Thymus (tissue), 11 donors: ENCODE data around the gene RPP40. TPM values are rescaled to one million over a fixed set of nuclear protein-coding genes. Genes with fewer than 3 reads are reported as not detected.
"Not testable (repeated sequence)": the region's sequence is repeated elsewhere in the genome, so short reads cannot be mapped to it uniquely, and the experiment has no call there.

ENCODE experiments used
- DNase-seq, 9 donors: peaks; one replicate each; pipeline ENCODE4 v3.0.0-alpha.2; 2013; ENCODE audit warnings: low spot score in 9 of 9, low read depth in 6 of 9, missing footprints in 1 of 9
- H3K27ac ChIP-seq, 2 donors: one replicate each; pipeline ENCODE4 v1.5.1; 2013; ENCODE audit warnings: control low read depth in 1 of 2, low read depth in 1 of 2, low read length in 1 of 2, mild to moderate bottlenecking in 1 of 2, moderate library complexity in 1 of 2
- H3K27me3 ChIP-seq, 2 donors: one replicate each; pipeline ENCODE4 v1.5.1; 2013; ENCODE audit warnings: low read length in 1 of 2; ENCODE audit not compliant: control insufficient read depth in 2 of 2, insufficient read depth in 1 of 2
- H3K36me3 ChIP-seq, 2 donors: one replicate each; pipeline ENCODE4 v1.5.1; 2013; ENCODE audit warnings: low read length in 1 of 2, mild to moderate bottlenecking in 1 of 2, moderate library complexity in 1 of 2; ENCODE audit not compliant: control insufficient read depth in 2 of 2, insufficient read depth in 2 of 2
- H3K4me1 ChIP-seq, 2 donors: one replicate each; pipeline ENCODE4 v1.5.1; 2013; ENCODE audit warnings: low read length in 2 of 2; ENCODE audit not compliant: control insufficient read depth in 2 of 2, insufficient read depth in 2 of 2
- H3K4me3 ChIP-seq, 2 donors: one replicate each; pipeline ENCODE4 v1.5.1; 2013; ENCODE audit warnings: low read length in 2 of 2, control low read depth in 1 of 2, mild to moderate bottlenecking in 1 of 2
- H3K9me3 ChIP-seq, 2 donors: one replicate each; pipeline ENCODE4 v1.5.1; 2013; ENCODE audit warnings: low read length in 1 of 2, mild to moderate bottlenecking in 1 of 2; ENCODE audit not compliant: control insufficient read depth in 2 of 2, insufficient read depth in 1 of 2
- WGBS: extraction: QIAGEN DNeasy Blood & Tissue Kit; methylation state at CpG from one replicate; pipeline ENCODE4 v1.1.7; 2013; 5-methylcytosine and 5-hydroxymethylcytosine counted together
- polyA plus RNA-seq: library from polyadenylated mRNA; stranded (reverse); fragments of 200-250 nt; gene quantifications from one replicate; pipeline ENCODE4 v1.2.3, GENCODE V29; 2013
- total RNA-seq: library from RNA; stranded (reverse); fragments of 120-200 nt; gene quantifications from one replicate; pipeline ENCODE4 v1.2.4, GENCODE V29; 2013
- donor health status: healthy.

RPP40 gene
- total and polyA plus RNA-seq, 2 donors = 9.3 to 10.1 TPM

DNA sequence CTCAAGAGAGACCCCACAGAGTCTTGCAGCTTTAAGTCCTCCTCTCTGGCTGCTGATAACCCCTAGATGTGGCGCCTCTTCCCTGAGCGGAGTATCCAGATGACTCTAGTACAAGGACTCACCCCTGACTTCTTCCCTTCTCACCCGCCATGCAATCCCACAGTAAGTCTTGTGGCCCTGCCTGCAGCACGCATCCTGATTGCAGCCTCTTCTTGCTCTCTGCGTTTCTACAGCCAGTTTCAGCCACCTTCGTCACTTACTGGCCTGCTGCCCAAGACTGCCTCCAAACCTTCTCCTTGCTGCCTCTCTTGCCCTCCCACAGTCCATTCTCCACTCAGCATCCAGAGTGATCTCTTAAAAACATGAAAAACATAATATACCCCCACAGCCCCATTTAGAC lies 2.4 kb upstream of the RPP40 start:
- 98% methylated on average over 6 of the region's 6 CpGs for WGBS
- Histone ChIP-seq H3K4me1 (peaks cover 6 to 14% of the 10 kb centered on the region in 2 donors), H3K4me3 (no peak overlapping the region), H3K9me3 (no peaks in the 10 kb centered on the region), H3K36me3 (no peaks in the 10 kb centered on the region), H3K27ac (no peak overlapping the region), H3K27me3 (no peaks in the 10 kb centered on the region)
- DNase-seq = no peak

- DNase-seq, H3K27ac ChIP-seq, H3K36me3 ChIP-seq, H3K4me3 ChIP-seq, H3K9me3 ChIP-seq, H3K27me3 ChIP-seq: not testable (repeated sequence)
- WGBS = over 99% methylated on average over 5 of the region's 5 CpGs
- H3K4me1 ChIP-seq = peaks cover 6 to 14% of the 10 kb centered on the region in 2 donors
These were observed 1.2 kb upstream of the RPP40 start for GRCh38 chr6:5005038-5005433.

DNA sequence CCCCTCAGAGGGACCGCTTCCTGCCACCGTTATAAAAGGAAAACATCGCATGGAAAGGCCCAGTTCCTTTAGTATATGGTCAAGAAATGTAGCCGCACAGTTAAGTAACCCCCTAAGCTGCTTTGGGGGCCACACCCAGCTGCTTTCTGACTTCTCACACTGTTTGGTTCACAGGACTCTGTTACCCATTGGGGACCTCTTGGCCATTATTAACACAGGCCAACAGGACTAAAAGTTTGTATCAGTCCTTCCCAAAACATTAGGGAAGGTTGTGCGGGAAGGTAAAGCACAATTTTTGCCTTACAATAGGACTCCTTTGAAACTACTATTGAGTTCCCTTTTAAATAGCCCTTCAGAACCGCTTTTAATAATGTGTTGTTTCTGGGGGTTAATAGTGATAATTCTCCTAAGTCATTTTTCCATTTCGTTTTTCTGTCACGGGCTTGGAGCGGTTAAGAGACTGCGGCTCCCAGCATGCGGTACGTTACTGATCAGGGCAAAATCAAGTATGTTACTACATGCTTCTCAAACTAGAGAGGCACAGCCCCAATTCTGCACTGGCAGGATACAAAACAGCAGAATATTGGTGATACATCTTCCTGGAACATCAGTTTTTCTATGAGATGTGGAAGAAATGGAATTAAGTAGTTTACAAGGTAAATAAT lies 668 bp upstream of the RPP40 start:
- 63% methylated on average over 12 of the region's 12 CpGs for WGBS
- H3K27ac ChIP-seq = peak overlapping the region; percentile 86 to 96
- peak in 1 of 9 donors; percentile 5 for DNase-seq

GRCh38 chr6:4999586-4999985 lies 4.3 kb downstream of the RPP40 start:
- no peak for DNase-seq
- 50% methylated on average over 2 of the region's 2 CpGs for WGBS
- H3K27ac ChIP-seq = no peak overlapping the region
- H3K4me3 ChIP-seq = no peak overlapping the region
- no peaks in the 10 kb centered on the region for H3K27me3 ChIP-seq
- no peaks in the 10 kb centered on the region for H3K9me3 ChIP-seq
- peaks cover 0 to 21% of the 10 kb centered on the region in 2 donors for H3K36me3 ChIP-seq
- peaks cover 6% of the 10 kb centered on the region in 2 donors for H3K4me1 ChIP-seq

More for the DNA sequence above, 668 bp upstream of the RPP40 start:
- no peaks in the 10 kb centered on the region for H3K9me3 ChIP-seq
- H3K27me3 ChIP-seq = no peaks in the 10 kb centered on the region
- H3K36me3 ChIP-seq = no peaks in the 10 kb centered on the region
- H3K4me1 ChIP-seq = peaks cover 6 to 14% of the 10 kb centered on the region in 2 donors
- peak overlapping the region; percentile 80 to 92 for H3K4me3 ChIP-seq

DNA sequence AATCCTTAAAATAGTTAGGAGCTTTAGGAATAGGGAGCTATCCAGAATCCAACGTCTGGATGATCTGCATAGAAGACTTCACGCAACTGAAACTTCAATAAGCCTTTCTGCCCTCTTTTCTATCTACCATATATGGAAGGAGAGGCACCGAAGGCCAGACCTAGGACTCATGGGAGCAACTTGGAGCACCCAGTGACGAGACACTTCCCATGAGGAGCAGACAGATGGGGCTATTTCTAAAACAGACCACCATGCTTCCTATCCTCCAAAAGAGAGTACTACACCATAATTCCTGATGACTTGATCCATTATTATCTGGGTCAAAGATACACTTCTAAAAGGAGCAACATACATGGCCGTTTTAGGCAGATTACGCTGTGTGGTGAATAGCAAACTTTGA lies 6.0 kb downstream of the RPP40 start:
- Histone ChIP-seq H3K36me3 (peaks cover 0 to 22% of the 10 kb centered on the region in 2 donors), H3K4me1 (no peaks in the 10 kb centered on the region), H3K9me3 (no peaks in the 10 kb centered on the region), H3K27me3 (no peaks in the 10 kb centered on the region), H3K4me3 (no peak overlapping the region), H3K27ac (no peak overlapping the region)
- WGBS = 82% methylated on average over 6 of the region's 6 CpGs
- no peak for DNase-seq

DNA sequence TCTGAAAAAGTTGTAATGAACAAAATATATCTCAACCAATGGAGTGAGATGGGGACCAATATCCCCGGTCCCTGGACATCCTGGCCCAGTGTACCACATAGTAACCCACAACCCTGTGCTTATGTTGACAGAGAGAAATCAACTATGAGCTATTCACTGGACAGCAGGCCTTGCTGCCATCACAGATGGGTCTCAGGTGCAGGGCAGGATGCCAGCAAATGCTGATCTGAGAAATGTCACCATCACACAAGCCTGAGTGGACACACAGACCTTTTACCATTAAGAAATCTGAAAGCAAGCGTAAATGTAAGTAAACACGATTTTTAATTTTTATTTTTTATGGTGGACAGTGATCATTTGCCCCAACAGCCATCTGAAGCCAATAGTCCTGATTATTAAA lies 9.1 kb downstream of the RPP40 start:
- peaks cover 0 to 22% of the 10 kb centered on the region in 2 donors for H3K36me3 ChIP-seq
- 98% methylated on average over 3 of the region's 3 CpGs for WGBS
- no peak overlapping the region for H3K27ac ChIP-seq
- no peaks in the 10 kb centered on the region for H3K27me3 ChIP-seq
- H3K4me3 ChIP-seq = no peak overlapping the region
- no peak for DNase-seq
- no peaks in the 10 kb centered on the region for H3K9me3 ChIP-seq
- no peaks in the 10 kb centered on the region for H3K4me1 ChIP-seq

DNA sequence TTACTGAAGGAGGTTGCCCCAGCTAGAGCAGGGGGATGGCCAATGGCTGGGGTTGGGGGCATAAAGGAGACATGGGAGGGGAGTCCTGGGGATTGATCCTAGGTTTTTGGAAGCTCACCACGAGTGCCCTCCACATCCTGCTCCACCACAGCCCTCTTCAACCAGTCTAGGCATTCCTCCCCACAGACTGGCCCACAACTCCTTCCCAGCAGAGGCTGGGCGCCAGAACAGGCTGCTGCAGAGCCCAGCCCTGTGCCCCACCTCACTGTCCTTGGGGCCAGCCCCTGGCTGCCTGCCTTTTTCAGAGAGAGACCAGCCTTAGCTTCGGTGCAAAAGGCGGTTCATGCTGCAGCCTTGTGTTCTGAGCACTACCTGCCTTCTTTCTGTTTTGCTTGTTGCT lies 16.4 kb downstream of the RPP40 start:
- Histone ChIP-seq H3K4me1 (no peaks in the 10 kb centered on the region), H3K4me3 (no peak overlapping the region), H3K27ac (no peak overlapping the region), H3K27me3 (no peaks in the 10 kb centered on the region), H3K36me3 (no peaks in the 10 kb centered on the region), H3K9me3 (no peaks in the 10 kb centered on the region)
- DNase-seq = no peak
- WGBS = 71% methylated on average over 4 of the region's 4 CpGs

- no peak for DNase-seq
- no peaks in the 10 kb centered on the region for H3K27me3 ChIP-seq
- H3K27ac ChIP-seq = no peak overlapping the region
- 89% methylated on average over 3 of the region's 3 CpGs for WGBS
- no peak overlapping the region for H3K4me3 ChIP-seq
- H3K36me3 ChIP-seq = no peaks in the 10 kb centered on the region
- no peaks in the 10 kb centered on the region for H3K9me3 ChIP-seq
- peaks cover 0 to 1% of the 10 kb centered on the region in 2 donors for H3K4me1 ChIP-seq
These were observed 16.8 kb downstream of the RPP40 start for GRCh38 chr6:4986999-4987398.

- H3K9me3 ChIP-seq = no peaks in the 10 kb centered on the region
- DNase-seq = no peak
- no peak overlapping the region for H3K27ac ChIP-seq
- peaks cover 0 to 4% of the 10 kb centered on the region in 2 donors for H3K4me1 ChIP-seq
- no peak overlapping the region for H3K4me3 ChIP-seq
- H3K36me3 ChIP-seq = no peaks in the 10 kb centered on the region
- H3K27me3 ChIP-seq = no peaks in the 10 kb centered on the region
- 96% methylated on average over 6 of the region's 6 CpGs for WGBS
These were observed 20.5 kb downstream of the RPP40 start for GRCh38 chr6:4983322-4983721.
